ENCODE measurements around the gene C2orf68.

- TF ChIP-seq CTCF (IDR thresholded peaks at IDR 0.05) (no peak), EZH2 (IDR thresholded peaks at IDR 0.05; ENCODE audit: borderline replicate concordance, insufficient read depth, low read depth, low read length, poor library complexity, severe bottlenecking) (no peak)
Measured at GRCh38 chr2:85560812-85561279, 51.0 kb downstream of the C2orf68 start.

Measured in B cell (primary cell).